GM12892 (cell line): ENCODE measurements around the gene XPO6.

Source experiments
- POLR2A ChIP-seq: IDR thresholded peaks from 2 replicates; pipeline ENCODE4 v1.6.1; 2011; ENCODE audit warnings: low read depth, low read length, control low read depth
- TAF1 ChIP-seq: IDR thresholded peaks from 2 replicates; pipeline ENCODE4 v1.6.1; 2011; ENCODE audit warnings: low read depth, mild to moderate bottlenecking, control low read depth, low read length, borderline replicate concordance

DNA sequence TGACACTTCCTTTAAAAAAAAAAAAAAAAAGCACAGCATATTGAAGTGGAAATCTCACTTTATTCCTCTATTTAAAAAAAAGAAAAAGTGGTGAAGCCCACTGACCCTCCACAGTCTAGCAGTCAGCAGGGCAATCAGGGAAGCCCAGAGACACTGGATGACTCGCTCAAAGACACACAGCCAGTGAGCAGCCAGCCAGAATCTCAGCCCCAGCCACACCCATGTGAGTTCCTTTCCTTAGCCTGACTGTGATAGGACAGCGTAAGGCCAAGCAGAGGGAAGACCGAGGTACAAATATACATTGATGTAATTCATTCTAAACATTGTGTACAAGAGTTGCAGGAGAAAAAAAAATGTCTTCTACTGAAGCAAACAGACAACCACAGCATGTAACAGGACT, 22.5 kb downstream of the XPO6 start:
- TF ChIP-seq POLR2A, result no peak
- TF ChIP-seq TAF1, result no peak
